ENCODE data around the gene ADAMTS18.

Gene ADAMTS18

GRCh38 chr16:77435272-77435820 lies 512 bp upstream of the ADAMTS18 start:
- H3K36me3 ChIP-seq (ENCODE audit: control insufficient read depth, insufficient read depth, low read length): no peaks in the 10 kb centered on the region
- peaks cover 16% of the 10 kb centered on the region for H3K27me3 ChIP-seq (ENCODE audit: control insufficient read depth, insufficient read depth, low read length)
- H3K27ac ChIP-seq (ENCODE audit: low read length): no peak overlapping the region
- H3K4me1 ChIP-seq (ENCODE audit: control insufficient read depth, insufficient read depth, low read length): no peaks in the 10 kb centered on the region; the same call in 1 of the 2 replicates
- no CpG with 5 or more reads among the region's 20 CpGs for WGBS (ENCODE audit: insufficient coverage, insufficient read length)
- DNase-seq (ENCODE audit: low read depth, low spot score): no peak
- peak overlapping the region; percentile 51; the same call in 1 of the 2 replicates for H3K4me3 ChIP-seq (ENCODE audit: low read length)
- no peaks in the 10 kb centered on the region for H3K9me3 ChIP-seq (ENCODE audit: control insufficient read depth, insufficient read depth, low read length)

- Histone ChIP-seq H3K27me3 (ENCODE audit: control insufficient read depth, insufficient read depth, low read length) (peaks cover 16% of the 10 kb centered on the region), H3K27ac (ENCODE audit: low read length) (no peak overlapping the region)
Measured at GRCh38 chr16:77434022-77434529, 758 bp downstream of the ADAMTS18 start.

GRCh38 chr16:77433146-77433545 lies 1.7 kb downstream of the ADAMTS18 start:
- Histone ChIP-seq H3K9me3 (ENCODE audit: control insufficient read depth, insufficient read depth, low read length) (no peaks in the 10 kb centered on the region), H3K4me1 (ENCODE audit: control insufficient read depth, insufficient read depth, low read length) (no peaks in the 10 kb centered on the region; the same call in 1 of the 2 replicates), H3K36me3 (ENCODE audit: control insufficient read depth, insufficient read depth, low read length) (no peaks in the 10 kb centered on the region), H3K27me3 (ENCODE audit: control insufficient read depth, insufficient read depth, low read length) (peaks cover 16% of the 10 kb centered on the region), H3K27ac (ENCODE audit: low read length) (no peak overlapping the region), H3K4me3 (ENCODE audit: low read length) (no peak overlapping the region)
- no peak for DNase-seq (ENCODE audit: low read depth, low spot score)
- WGBS (ENCODE audit: insufficient coverage, insufficient read length): no CpG with 5 or more reads among the region's 6 CpGs

More at GRCh38 chr16:77434022-77434529, 758 bp downstream of the ADAMTS18 start:
- no CpG with 5 or more reads among the region's 17 CpGs for WGBS (ENCODE audit: insufficient coverage, insufficient read length)
- H3K4me3 ChIP-seq (ENCODE audit: low read length): peak overlapping the region; percentile 51; the same call in 1 of the 2 replicates
- H3K9me3 ChIP-seq (ENCODE audit: control insufficient read depth, insufficient read depth, low read length): no peaks in the 10 kb centered on the region
- DNase-seq (ENCODE audit: low read depth, low spot score): no peak
- no peaks in the 10 kb centered on the region for H3K36me3 ChIP-seq (ENCODE audit: control insufficient read depth, insufficient read depth, low read length)
- H3K4me1 ChIP-seq (ENCODE audit: control insufficient read depth, insufficient read depth, low read length): no peaks in the 10 kb centered on the region; the same call in 1 of the 2 replicates

GRCh38 chr16:77432264-77432663 lies 2.6 kb downstream of the ADAMTS18 start:
- Histone ChIP-seq H3K9me3 (ENCODE audit: control insufficient read depth, insufficient read depth, low read length) (no peaks in the 10 kb centered on the region), H3K36me3 (ENCODE audit: control insufficient read depth, insufficient read depth, low read length) (no peaks in the 10 kb centered on the region), H3K4me3 (ENCODE audit: low read length) (no peak overlapping the region), H3K4me1 (ENCODE audit: control insufficient read depth, insufficient read depth, low read length) (no peaks in the 10 kb centered on the region; the same call in 1 of the 2 replicates), H3K27me3 (ENCODE audit: control insufficient read depth, insufficient read depth, low read length) (peaks cover 16% of the 10 kb centered on the region), H3K27ac (ENCODE audit: low read length) (no peak overlapping the region)
- DNase-seq (ENCODE audit: low read depth, low spot score): no peak

- no CpG with 5 or more reads among the region's 17 CpGs for WGBS (ENCODE audit: insufficient coverage, insufficient read length)
- Histone ChIP-seq H3K4me1 (ENCODE audit: control insufficient read depth, insufficient read depth, low read length) (no peaks in the 10 kb centered on the region; the same call in 1 of the 2 replicates), H3K4me3 (ENCODE audit: low read length) (no peak overlapping the region), H3K9me3 (ENCODE audit: control insufficient read depth, insufficient read depth, low read length) (no peaks in the 10 kb centered on the region), H3K27me3 (ENCODE audit: control insufficient read depth, insufficient read depth, low read length) (peaks cover 16% of the 10 kb centered on the region), H3K36me3 (ENCODE audit: control insufficient read depth, insufficient read depth, low read length) (no peaks in the 10 kb centered on the region), H3K27ac (ENCODE audit: low read length) (no peak overlapping the region)
- no peak for DNase-seq (ENCODE audit: low read depth, low spot score)
Measured at GRCh38 chr16:77430787-77431585, 3.8 kb downstream of the ADAMTS18 start.

GRCh38 chr16:77430360-77430759 lies 4.5 kb downstream of the ADAMTS18 start:
- H3K4me3 ChIP-seq (ENCODE audit: low read length): no peak overlapping the region
- H3K36me3 ChIP-seq (ENCODE audit: control insufficient read depth, insufficient read depth, low read length): no peaks in the 10 kb centered on the region
- H3K9me3 ChIP-seq (ENCODE audit: control insufficient read depth, insufficient read depth, low read length): no peaks in the 10 kb centered on the region
- DNase-seq (ENCODE audit: low read depth, low spot score): no peak
- H3K27me3 ChIP-seq (ENCODE audit: control insufficient read depth, insufficient read depth, low read length): peaks cover 12% of the 10 kb centered on the region
- WGBS (ENCODE audit: insufficient coverage, insufficient read length): no CpG with 5 or more reads among the region's 4 CpGs
- H3K27ac ChIP-seq (ENCODE audit: low read length): no peak overlapping the region
- no peaks in the 10 kb centered on the region for H3K4me1 ChIP-seq (ENCODE audit: control insufficient read depth, insufficient read depth, low read length)

- Histone ChIP-seq H3K36me3 (ENCODE audit: control insufficient read depth, insufficient read depth, low read length) (no peaks in the 10 kb centered on the region), H3K9me3 (ENCODE audit: control insufficient read depth, insufficient read depth, low read length) (no peaks in the 10 kb centered on the region), H3K4me1 (ENCODE audit: control insufficient read depth, insufficient read depth, low read length) (no peaks in the 10 kb centered on the region), H3K4me3 (ENCODE audit: low read length) (no peak overlapping the region), H3K27ac (ENCODE audit: low read length) (no peak overlapping the region), H3K27me3 (ENCODE audit: control insufficient read depth, insufficient read depth, low read length) (no peaks in the 10 kb centered on the region)
- no peak for DNase-seq (ENCODE audit: low read depth, low spot score)
- no CpG with 5 or more reads among the region's 10 CpGs for WGBS (ENCODE audit: insufficient coverage, insufficient read length)
Measured at GRCh38 chr16:77424871-77425604, 9.8 kb downstream of the ADAMTS18 start.

GRCh38 chr16:77422196-77422784 lies 12.5 kb downstream of the ADAMTS18 start:
- no peaks in the 10 kb centered on the region for H3K9me3 ChIP-seq (ENCODE audit: control insufficient read depth, insufficient read depth, low read length)
- no peaks in the 10 kb centered on the region for H3K4me1 ChIP-seq (ENCODE audit: control insufficient read depth, insufficient read depth, low read length)
- H3K4me3 ChIP-seq (ENCODE audit: low read length): no peak overlapping the region
- no CpG with 5 or more reads among the region's 2 CpGs for WGBS (ENCODE audit: insufficient coverage, insufficient read length)
- no peak for DNase-seq (ENCODE audit: low read depth, low spot score)
- H3K27me3 ChIP-seq (ENCODE audit: control insufficient read depth, insufficient read depth, low read length): no peaks in the 10 kb centered on the region
- no peak overlapping the region for H3K27ac ChIP-seq (ENCODE audit: low read length)
- H3K36me3 ChIP-seq (ENCODE audit: control insufficient read depth, insufficient read depth, low read length): no peaks in the 10 kb centered on the region

- no peak overlapping the region for H3K27ac ChIP-seq (ENCODE audit: low read length)
- no CpG with 5 or more reads among the region's 1 CpG for WGBS (ENCODE audit: insufficient coverage, insufficient read length)
- H3K27me3 ChIP-seq (ENCODE audit: control insufficient read depth, insufficient read depth, low read length): no peaks in the 10 kb centered on the region
- H3K4me3 ChIP-seq (ENCODE audit: low read length): no peak overlapping the region
- no peaks in the 10 kb centered on the region for H3K9me3 ChIP-seq (ENCODE audit: control insufficient read depth, insufficient read depth, low read length)
- DNase-seq (ENCODE audit: low read depth, low spot score): no peak
- no peaks in the 10 kb centered on the region for H3K36me3 ChIP-seq (ENCODE audit: control insufficient read depth, insufficient read depth, low read length)
- no peaks in the 10 kb centered on the region for H3K4me1 ChIP-seq (ENCODE audit: control insufficient read depth, insufficient read depth, low read length)
Measured at GRCh38 chr16:77416939-77417480, 17.8 kb downstream of the ADAMTS18 start.

- no peak for DNase-seq (ENCODE audit: low read depth, low spot score)
Measured at GRCh38 chr16:77414752-77415231, 20.0 kb downstream of the ADAMTS18 start.

More at GRCh38 chr16:77414752-77415231, 20.0 kb downstream of the ADAMTS18 start:
- no peaks in the 10 kb centered on the region for H3K4me1 ChIP-seq (ENCODE audit: control insufficient read depth, insufficient read depth, low read length)
- H3K4me3 ChIP-seq (ENCODE audit: low read length): no peak overlapping the region
- H3K27me3 ChIP-seq (ENCODE audit: control insufficient read depth, insufficient read depth, low read length): no peaks in the 10 kb centered on the region
- no CpG with 5 or more reads among the region's 2 CpGs for WGBS (ENCODE audit: insufficient coverage, insufficient read length)
- H3K27ac ChIP-seq (ENCODE audit: low read length): no peak overlapping the region
- no peaks in the 10 kb centered on the region for H3K36me3 ChIP-seq (ENCODE audit: control insufficient read depth, insufficient read depth, low read length)
- no peaks in the 10 kb centered on the region for H3K9me3 ChIP-seq (ENCODE audit: control insufficient read depth, insufficient read depth, low read length)
